Left colon (tissue), 2 donors: Measurements from ENCODE around the gene ANTXR1. TPM values are rescaled to one million over a fixed set of nuclear protein-coding genes. Genes with fewer than 3 reads are reported as not detected.

Source experiments
- ATAC-seq: fragments of 200-7000 bp; cut with Tn5 transposase; one replicate; pipeline ENCODE4 v1.9.1; 2020; ENCODE audit warnings: mild to moderate bottlenecking, moderate library complexity
- DNase-seq, 2 donors: peaks; one replicate each; pipeline ENCODE4 v3.0.0-alpha.2; 2020
- intact Hi-C, 2 donors: fragments of 100-400 bp; cut with DNase I in 1 of 2; cut with micrococcal nuclease in 1 of 2; formaldehyde crosslinking; loops; one replicate each; pipeline versions ENCODE4 v1.11.2 to v1.14.0; 2022; cut with DNase I, micrococcal nuclease
- total RNA-seq, 2 donors: library from RNA; stranded (reverse); fragmentation: NEBNext Ultra II Directional; extraction: Animal tissue kit (Norgen Biotek cat#: 25700); gene quantifications; one replicate each; pipeline ENCODE4 v1.2.1, GENCODE V29; 2021
- donor health status: DM: no; HTN: no; CAD: no.
- donor health status: DM: yes; HTN: yes; CAD: no.

ANTXR1 gene
- total RNA-seq, 2 donors from 2014 or later: 13.8 to 17.3 TPM

GRCh38 chr2:69060938-69061501, 48.0 kb downstream of the ANTXR1 start:
- intact Hi-C loops: no loop called here
- ATAC-seq: no peak
- no peak for DNase-seq

- ATAC-seq (no peak), DNase-seq (no peak)
- intact Hi-C loops: no loop called here
These were observed 48.5 kb downstream of the ANTXR1 start for GRCh38 chr2:69061525-69061924.

DNA sequence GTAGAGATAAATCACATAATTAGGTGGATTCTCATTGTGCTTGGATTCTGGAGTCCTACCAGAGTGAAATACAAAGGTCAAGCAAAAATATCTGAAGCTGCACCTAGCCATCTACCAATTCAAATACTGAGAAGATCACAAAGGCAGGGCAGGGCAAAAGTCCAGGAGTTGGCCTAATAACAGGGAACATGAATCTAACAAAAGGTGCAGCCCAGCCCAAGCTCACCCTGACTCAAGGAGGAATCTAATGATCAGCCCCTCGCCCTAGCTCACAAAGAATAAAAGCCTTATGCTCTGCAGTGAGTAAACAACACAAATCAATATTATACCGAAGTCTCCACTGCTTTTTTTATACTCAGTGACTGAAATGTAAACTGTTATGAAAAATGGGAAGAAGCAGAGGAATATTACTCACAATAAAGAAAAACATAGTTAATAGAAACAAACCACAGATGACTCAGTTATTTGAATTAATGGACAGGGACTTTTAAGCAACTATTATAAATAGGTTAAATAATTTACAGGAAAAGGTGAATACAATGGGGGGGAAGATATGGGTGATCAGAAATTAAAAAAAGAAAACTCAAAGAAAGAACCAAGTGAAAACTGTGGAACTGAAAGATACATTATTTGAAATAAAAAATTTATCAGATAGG, 49.5 kb downstream of the ANTXR1 start:
- ATAC-seq (no peak), DNase-seq (no peak)
- intact Hi-C loops: no loop called here

DNA sequence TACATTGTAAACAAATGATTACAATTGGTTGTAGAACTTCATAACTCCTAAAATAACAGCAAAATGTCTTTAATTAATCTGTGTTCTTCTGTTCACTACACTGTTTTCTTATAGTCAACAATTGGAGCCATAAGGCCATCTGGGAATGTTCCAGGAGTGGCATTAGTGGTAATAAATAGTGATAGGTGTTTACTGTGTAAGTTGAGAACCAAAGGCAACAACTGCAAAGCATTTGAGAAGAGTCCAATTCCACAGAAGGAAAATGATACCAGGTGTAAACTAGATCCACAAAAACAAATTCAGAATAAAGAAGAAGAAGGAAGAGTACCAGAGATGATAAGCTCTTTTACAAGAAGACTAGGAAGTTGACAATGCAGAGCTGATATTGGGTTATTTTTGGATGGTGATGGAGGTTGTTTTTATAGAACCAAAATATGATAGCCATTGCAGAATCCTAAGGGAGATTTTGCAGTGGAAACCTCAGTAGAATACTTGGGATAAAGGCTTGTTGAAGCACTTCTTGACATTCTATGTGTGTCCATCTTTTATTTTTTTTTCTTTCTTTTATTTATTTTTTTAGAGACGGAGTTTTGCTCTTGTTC, 52.9 kb downstream of the ANTXR1 start:
- intact Hi-C loops: no loop called here
- DNase-seq (no peak), ATAC-seq (no peak)

DNA sequence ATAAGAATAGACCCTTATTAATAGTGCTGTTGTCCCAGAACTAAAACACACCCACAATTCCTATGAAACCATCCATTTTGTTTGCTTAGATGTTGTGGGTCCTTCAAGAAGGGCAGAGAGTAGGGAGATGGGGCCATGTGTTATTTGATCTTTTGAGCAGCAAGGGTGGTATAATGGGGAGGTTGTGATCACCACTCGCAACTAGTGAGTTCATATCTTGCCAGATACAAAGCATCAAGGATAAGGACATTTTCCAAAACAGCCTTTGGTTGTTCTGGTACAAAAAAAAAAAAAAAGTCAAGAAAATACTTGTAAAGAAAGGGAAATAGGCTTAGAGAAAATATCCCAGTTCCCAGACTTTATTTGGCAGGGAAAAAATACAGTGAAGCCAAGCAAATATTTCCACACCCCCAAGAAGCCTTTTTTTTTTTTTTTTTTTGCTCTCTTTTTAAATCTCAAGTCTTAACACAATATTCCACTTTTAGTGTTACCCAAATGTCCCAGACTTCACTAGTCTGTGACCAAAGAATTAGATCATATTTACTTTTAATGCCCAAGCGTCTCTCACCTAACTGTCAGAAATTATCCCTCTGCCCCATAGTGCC, 54.1 kb downstream of the ANTXR1 start:
- no peak for ATAC-seq
- no peak for DNase-seq
- intact Hi-C loops: no loop called here

GRCh38 chr2:69067866-69068265, 54.9 kb downstream of the ANTXR1 start:
- no peak for ATAC-seq
- no peak for DNase-seq
- intact Hi-C loops: no loop called here

DNA sequence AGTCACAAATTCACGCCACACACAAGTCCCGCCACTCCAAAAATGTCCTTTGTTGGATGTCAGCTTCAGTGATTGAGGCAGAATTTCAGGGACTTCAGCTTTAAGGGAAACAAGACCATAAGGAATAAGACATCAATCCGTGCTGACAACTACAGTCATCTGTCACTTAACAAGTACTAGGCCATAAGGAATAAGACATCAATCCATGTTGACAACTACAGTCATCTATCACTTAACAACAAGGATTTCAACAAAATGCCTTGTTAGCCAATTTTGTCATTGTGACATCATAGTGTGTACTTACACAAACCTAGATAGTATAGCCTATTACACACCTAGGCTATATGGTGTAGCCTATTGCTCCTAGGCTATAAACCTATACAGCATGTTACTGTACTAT, 58.0 kb downstream of the ANTXR1 start:
- intact Hi-C loops: no loop called here
- no peak for DNase-seq
- ATAC-seq: no peak

GRCh38 chr2:69073928-69074570, 61.1 kb downstream of the ANTXR1 start:
- intact Hi-C loops: no loop called here
- no peak for DNase-seq
- ATAC-seq: peak; percentile 26

- DNase-seq (no peak), ATAC-seq (no peak)
- intact Hi-C loops: no loop called here
These were observed 61.9 kb downstream of the ANTXR1 start for GRCh38 chr2:69074918-69075317.

GRCh38 chr2:69075486-69075885, 62.5 kb downstream of the ANTXR1 start:
- ATAC-seq: no peak
- intact Hi-C loops: no loop called here
- DNase-seq: no peak

DNA sequence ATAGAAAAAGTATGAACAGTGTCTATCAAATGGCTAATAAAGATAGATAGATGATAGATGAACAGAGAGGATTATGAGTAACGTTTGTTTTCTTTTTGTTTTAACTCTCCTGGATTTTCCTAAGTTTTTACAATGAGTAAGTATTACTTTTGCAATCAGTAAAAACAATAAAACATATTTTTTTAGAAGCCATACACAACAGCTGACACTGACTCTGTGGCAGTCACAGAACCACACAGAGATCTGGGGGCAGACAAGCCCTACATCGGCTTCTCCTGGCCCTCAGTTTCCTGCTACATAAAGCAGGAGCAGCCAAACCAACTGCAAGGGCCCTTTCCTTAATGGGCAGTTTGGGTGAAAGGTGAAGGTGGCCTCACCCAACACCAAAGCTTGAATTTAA, 63.6 kb downstream of the ANTXR1 start:
- intact Hi-C loops: no loop called here
- DNase-seq (no peak), ATAC-seq (no peak)

DNA sequence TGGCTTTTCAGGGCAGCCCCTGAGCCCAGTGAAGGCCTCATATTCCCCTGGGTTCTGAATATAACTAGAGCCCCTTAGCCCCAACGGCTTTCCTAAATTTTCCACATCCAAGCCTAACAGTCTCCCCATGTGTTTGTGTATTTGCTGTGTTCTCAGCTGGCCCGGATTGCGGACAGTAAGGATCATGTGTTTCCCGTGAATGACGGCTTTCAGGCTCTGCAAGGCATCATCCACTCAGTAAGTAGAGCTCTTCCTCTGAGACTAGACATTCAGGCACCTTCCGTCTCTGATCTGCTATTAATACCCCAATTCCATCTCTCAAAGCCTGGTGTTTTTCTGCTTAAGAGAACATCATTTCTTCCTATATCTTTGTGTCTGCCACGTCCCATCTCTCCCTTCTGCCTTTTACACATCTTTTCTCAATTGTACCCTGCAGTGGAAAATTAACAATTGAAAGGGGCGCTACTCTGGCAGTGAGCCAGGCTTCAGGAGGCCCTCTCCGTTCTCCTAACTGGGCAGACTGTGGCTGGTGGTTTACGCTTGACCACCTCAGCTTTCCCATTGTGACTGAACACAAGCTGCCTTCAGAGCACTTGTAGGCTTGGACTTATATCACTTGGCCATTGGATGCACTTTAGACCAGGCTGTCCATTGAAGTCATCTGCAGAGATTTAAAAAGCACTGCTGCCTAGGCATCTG, 64.4 kb downstream of the ANTXR1 start:
- intact Hi-C loops: no loop called here
- no peak for ATAC-seq
- DNase-seq: no peak

DNA sequence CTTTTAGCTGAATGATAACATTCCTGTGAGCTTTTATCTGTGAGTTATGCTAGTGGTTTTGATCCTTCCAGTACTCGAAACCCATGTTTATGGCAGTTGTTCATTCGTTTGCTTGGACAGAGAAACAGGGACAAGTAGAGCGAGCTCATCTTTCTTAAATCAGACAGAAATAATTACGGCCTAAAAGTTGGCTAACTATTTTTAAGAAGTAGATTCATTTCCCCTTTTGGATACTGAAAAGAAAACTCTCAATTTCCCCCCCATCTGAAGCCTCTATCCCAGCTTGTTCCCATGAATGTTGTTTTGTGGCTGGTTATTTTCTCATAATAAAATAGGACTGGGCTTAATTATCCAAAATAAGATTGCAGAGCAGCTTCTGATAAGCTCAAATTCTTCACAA, 67.1 kb downstream of the ANTXR1 start:
- ATAC-seq (no peak), DNase-seq (no peak)
- intact Hi-C loops: no loop called here

DNA sequence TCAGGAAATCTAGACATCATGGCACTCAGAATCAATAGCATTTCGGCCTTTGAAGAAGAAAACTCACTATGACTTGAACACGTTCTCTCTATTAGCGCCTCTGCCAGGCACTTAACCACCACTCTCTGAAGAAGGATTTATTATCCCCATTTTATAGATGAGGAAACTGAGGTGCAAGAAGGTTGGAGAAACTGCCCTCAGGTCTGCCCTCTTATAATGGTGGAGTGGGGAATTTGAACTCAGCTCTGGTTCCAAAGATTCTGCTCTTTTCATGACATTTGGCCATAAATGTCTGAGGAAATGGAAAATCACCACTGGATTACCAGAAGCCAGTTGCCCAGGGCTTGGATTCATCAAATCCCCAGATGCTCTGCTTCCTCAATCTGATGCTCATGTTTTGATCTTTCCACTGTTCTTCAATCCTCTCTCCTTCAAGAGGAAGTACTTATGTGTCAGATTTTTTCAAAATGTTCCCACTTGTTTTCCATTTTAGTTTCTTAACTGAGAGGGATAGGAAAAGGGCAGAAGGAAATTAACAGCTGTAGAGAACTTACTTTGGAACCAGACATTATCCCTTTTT, 68.1 kb downstream of the ANTXR1 start:
- ATAC-seq (no peak), DNase-seq (no peak)
- intact Hi-C loops: no loop called here

DNA sequence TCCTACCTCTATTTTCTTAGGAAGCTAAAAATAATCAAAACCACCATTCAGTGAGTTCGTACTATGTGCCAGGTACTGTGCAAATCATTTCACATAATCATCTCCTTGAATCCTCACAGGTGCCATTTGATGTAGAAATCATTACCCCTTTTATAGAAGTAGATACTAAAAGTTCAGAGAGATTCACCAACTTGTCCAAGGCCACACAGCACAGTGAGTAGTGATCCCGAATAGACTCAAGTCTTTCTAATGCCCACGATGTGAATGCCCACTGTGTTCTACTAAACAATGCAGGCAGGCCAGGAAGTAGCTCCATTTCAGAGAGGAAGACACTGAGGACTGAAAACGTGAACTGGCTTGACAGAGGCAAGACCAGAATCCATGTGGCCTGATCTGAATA, 68.8 kb downstream of the ANTXR1 start:
- intact Hi-C loops: no loop called here
- DNase-seq: no peak
- no peak for ATAC-seq

DNA sequence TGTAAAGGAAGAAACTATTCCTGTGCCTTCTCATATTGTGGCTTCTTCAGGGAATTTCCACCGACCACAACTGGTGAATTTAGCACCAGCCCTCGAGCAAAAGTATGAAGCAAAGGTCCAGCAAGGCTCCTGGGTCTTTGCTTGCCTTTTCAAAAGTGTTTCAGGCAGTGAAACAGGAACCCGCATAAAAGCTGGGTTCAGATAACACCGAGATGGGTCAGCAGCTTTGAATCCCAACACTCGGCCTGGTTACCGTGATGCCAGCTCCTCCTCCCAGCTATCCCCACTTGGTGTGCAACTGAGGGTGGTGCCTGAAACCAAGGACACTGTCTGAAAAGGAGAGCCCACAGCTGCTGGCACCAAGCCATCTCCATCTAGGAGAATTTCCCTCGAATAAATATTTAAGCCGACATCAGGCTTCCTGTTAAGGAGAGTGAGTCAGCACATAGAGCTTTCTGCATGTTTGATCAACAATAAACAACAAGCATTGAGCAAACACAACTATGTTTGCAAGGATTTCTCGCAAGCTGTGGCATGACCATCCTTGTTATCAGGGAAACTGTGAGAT, 69.5 kb downstream of the ANTXR1 start:
- peak; percentile 33 to 63 for DNase-seq
- peak; percentile 41 for ATAC-seq
- intact Hi-C loops: no loop called here

DNA sequence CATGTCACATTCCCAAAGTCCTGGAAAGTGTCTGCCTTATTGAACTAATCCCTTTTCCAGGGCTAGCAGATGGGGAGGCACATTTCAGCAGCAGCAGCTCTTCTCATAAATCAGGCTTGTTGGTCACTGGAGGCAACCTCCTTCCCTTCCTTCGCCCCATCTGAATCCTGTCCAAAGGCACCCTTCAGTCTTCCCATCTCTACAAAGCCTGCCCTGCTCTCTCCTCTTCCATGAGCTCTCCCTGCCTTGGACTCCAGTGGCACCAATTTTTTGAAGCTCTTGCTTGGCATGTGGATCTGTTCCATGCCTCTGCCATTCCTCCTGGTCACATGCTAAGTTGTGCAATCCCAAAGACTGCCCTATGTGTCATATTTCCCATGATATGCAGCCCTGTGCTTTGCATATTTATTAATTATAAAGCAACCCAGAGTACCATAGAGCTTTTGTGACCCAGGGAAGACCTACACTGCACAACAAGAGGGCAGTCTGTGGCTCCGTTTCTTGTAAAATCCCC, 70.3 kb downstream of the ANTXR1 start:
- intact Hi-C loops: no loop called here
- ATAC-seq: no peak
- DNase-seq: no peak

DNA sequence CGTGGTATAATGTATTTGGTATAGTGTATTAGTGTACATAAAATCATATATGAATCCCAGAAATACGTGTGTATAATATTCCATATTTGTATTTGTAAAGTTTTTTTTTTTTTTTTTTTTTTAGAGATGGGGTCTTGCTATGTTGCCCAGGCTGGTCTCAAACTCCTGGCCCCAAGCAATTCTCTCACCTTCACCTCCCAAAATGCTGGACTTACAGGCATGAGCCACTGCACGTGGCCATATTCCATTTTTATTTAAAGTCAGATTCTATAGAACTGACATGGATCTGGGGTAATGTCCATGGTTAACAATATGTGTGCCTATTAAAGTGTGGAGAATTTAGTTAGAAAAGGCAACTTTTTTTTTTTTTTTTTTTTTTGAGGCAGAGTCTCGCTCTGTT, 71.5 kb downstream of the ANTXR1 start:
- no peak for ATAC-seq

More for the DNA sequence above, 71.5 kb downstream of the ANTXR1 start:
- DNase-seq: no peak
- intact Hi-C loops: no loop called here
